Activated CD8-positive, alpha-beta T cell treated with anti-CD3 and anti-CD28 coated beads for 36 hours (primary cell): ENCODE results near the gene ATOH8. TPM values are rescaled to one million over a fixed set of nuclear protein-coding genes. Genes with fewer than 3 reads are reported as not detected.
"Not testable (repeated sequence)": the region's sequence is repeated elsewhere in the genome, so short reads cannot be mapped to it uniquely, and the experiment has no call there.

Experiments used
- ATAC-seq: fragments of 200-7000 bp; cut with Tn5 transposase; one replicate; pipeline ENCODE4 v1.10.0; 2021; ENCODE audit warnings: mild to moderate bottlenecking, moderate library complexity
- CTCF ChIA-PET: fragments of 350-600 bp; sonication (Branson Sonifier 250); formaldehyde crosslinking; loops from one replicate; lab custom pipeline; 2021; ENCODE audit warnings: antibody characterized with exemption; lab: Charles Lee
- POLR2A ChIA-PET: fragments of 350-600 bp; sonication (Branson Sonifier 250); formaldehyde crosslinking; loops from one replicate; lab custom pipeline; 2021; ENCODE audit warnings: antibody characterized with exemption; lab: Charles Lee
- DNase-seq: peaks from one replicate; pipeline ENCODE4 v3.0.0-alpha.2; 2020
- H3K27ac Mint-ChIP-seq: one replicate; pipeline ENCODE4 v1.8.0; 2021; ENCODE audit warnings: mild to moderate bottlenecking, mixed read lengths
- H3K27me3 Mint-ChIP-seq: one replicate; pipeline ENCODE4 v1.8.0; 2021; ENCODE audit warnings: mixed read lengths
- H3K36me3 Mint-ChIP-seq: one replicate; pipeline ENCODE4 v1.8.0; 2021; ENCODE audit warnings: low read depth, mixed read lengths
- H3K4me1 Mint-ChIP-seq: one replicate; pipeline ENCODE4 v1.8.0; 2021; ENCODE audit warnings: low read depth, mixed read lengths
- H3K4me3 Mint-ChIP-seq: one replicate; pipeline ENCODE4 v1.8.0; 2021; ENCODE audit warnings: mild to moderate bottlenecking, moderate library complexity, mixed read lengths
- H3K9me3 Mint-ChIP-seq: one replicate; pipeline ENCODE4 v1.8.0; 2021; ENCODE audit warnings: mixed read lengths
- intact Hi-C: fragments of 100-400 bp; cut with micrococcal nuclease; formaldehyde crosslinking; loops from one replicate; pipeline ENCODE4 v1.10.0; 2022
- microRNA-seq: library from miRNA; unstranded; fragments of <30 nt; microRNA quantifications from one replicate; pipeline ENCODE4 v1.2.0, GENCODE V29; 2022; ENCODE audit warnings: borderline microRNAs expressed, borderline replicate concordance
- total RNA-seq, 2 experiments: library from RNA; stranded (reverse); gene quantifications; one replicate each; pipeline ENCODE4 v1.2.3, GENCODE V29; 2021
- TF ChIP-seq, protein P1 (sequence below): fragments of 200-600 bp; IDR thresholded peaks from one replicate; pipeline ENCODE4 v1.8.0; 2022; ENCODE audit warnings: antibody characterized with exemption, mild to moderate bottlenecking

Gene ATOH8
- total RNA-seq, 2 experiments from 2014 or later, result not detected

DNA sequence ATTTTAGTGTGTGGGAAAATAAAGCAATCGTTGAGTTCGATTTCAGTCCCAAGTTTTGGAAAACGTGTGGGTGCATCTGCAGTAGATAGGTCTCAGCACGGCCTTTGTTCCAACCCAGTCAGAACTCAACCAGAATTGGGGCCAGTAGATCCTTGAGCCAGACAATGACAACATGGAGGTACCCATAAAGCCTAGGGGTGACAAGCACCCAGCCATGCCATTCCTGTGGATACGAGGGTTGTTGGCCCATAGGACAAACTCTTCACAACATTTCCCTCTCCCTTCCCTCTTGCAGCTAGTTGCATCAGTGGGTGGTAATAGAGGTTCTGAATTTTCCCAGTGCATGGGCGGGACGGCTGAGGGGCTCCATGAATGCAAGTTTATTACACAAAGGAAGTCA is 74.9 kb downstream of the ATOH8 start:
- POLR2A ChIA-PET, result interaction anchor here (1.5 kb wide), 1 partner anchor 39 kb away, joined by 3 read pairs; no protein-coding TSS in a partner anchor
- no peak for DNase-seq
- CTCF ChIA-PET, result interaction anchor here (0.6 to 10.7 kb wide), 5 partner anchors 31 to 338 kb away, joined by 3 to 186 read pairs (median 4); partner anchors contain the start of gene ST3GAL5

DNA sequence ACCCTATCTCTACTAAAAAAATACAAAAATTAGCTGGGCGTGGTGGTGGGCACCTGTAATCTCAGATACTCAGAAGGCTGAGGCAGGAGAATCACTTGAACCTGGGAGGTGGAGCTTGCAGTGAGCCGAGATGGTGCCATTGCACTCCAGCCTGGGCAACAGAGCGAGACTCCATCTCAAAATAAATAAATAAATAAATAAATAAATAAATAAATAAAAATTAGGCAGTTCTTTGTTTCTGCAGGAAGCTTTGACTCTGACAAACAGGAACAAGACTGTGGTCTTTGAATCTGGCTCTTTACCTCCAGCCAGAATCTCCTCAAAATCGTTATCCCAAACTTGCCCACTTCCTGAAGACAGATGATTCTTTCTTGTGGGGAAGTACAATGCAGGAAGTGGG is 75.6 kb downstream of the ATOH8 start:
- POLR2A ChIA-PET, result interaction anchor here (1.5 to 2.2 kb wide), 2 partner anchors 38 to 59 kb away, joined by 3 to 10 read pairs; partner anchors contain the start of gene ST3GAL5
- H3K27ac Mint-ChIP-seq, H3K36me3 Mint-ChIP-seq, H3K27me3 Mint-ChIP-seq, H3K9me3 Mint-ChIP-seq, H3K4me3 Mint-ChIP-seq, DNase-seq, ATAC-seq: not testable (repeated sequence)
- intact Hi-C loops, result loop anchor here (5.0 kb wide), 2 partner anchors 58 to 208 kb away; partner anchors contain the start of gene ST3GAL5
- CTCF ChIA-PET, result interaction anchor here (7.1 to 10.7 kb wide), 2 partner anchors 58 to 251 kb away, joined by 129 to 186 read pairs; partner anchors contain the start of gene ST3GAL5
- H3K4me1 Mint-ChIP-seq, result peaks cover 28% of the 10 kb centered on the region

More for the DNA sequence above, 74.9 kb downstream of the ATOH8 start:
- no peak overlapping the region for H3K27ac Mint-ChIP-seq
- ATAC-seq, result no peak
- intact Hi-C loops, result loop anchor here (5.0 kb wide), 2 partner anchors 59 to 209 kb away; partner anchors contain the start of gene ST3GAL5
- H3K4me1 Mint-ChIP-seq, result peaks cover 28% of the 10 kb centered on the region
- H3K36me3 Mint-ChIP-seq, result no peaks in the 10 kb centered on the region
- H3K27me3 Mint-ChIP-seq, result peaks cover 2% of the 10 kb centered on the region
- H3K9me3 Mint-ChIP-seq, result no peaks in the 10 kb centered on the region
- no peak overlapping the region for H3K4me3 Mint-ChIP-seq
- TF ChIP-seq, protein P1, sequence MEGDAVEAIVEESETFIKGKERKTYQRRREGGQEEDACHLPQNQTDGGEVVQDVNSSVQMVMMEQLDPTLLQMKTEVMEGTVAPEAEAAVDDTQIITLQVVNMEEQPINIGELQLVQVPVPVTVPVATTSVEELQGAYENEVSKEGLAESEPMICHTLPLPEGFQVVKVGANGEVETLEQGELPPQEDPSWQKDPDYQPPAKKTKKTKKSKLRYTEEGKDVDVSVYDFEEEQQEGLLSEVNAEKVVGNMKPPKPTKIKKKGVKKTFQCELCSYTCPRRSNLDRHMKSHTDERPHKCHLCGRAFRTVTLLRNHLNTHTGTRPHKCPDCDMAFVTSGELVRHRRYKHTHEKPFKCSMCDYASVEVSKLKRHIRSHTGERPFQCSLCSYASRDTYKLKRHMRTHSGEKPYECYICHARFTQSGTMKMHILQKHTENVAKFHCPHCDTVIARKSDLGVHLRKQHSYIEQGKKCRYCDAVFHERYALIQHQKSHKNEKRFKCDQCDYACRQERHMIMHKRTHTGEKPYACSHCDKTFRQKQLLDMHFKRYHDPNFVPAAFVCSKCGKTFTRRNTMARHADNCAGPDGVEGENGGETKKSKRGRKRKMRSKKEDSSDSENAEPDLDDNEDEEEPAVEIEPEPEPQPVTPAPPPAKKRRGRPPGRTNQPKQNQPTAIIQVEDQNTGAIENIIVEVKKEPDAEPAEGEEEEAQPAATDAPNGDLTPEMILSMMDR, result no peak

DNA sequence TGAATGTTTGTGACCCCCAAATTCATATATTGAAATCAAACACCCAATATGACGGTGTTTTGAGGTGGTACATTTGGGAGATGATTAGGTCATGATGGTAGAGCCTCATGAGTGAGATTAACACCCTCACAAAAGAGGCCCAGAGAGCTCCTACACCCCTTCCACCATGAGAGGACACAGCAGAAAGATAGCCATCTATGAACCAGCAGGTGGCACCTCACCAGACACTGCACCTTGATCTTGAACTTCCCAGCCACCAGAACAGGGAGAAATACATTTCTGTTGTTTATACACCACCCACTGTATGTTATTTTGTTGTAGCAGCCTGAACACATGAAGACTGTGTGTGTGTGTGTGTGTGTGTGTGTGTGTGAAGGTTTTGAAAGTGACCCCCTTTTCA is 76.9 kb downstream of the ATOH8 start:
- Mint-ChIP-seq H3K27ac (no peak overlapping the region), H3K4me1 (peaks cover 28% of the 10 kb centered on the region), H3K9me3 (no peaks in the 10 kb centered on the region), H3K36me3 (no peaks in the 10 kb centered on the region), H3K27me3 (peaks cover 2% of the 10 kb centered on the region), H3K4me3 (no peak overlapping the region)
- intact Hi-C loops, result no loop called here
- CTCF ChIA-PET, result interaction anchor here (0.8 to 10.7 kb wide), 15 partner anchors 13 to 249 kb away, joined by 3 to 186 read pairs (median 4); partner anchors contain the start of gene ST3GAL5
- POLR2A ChIA-PET, result interaction anchor here (1.6 to 2.2 kb wide), 2 partner anchors 9 to 57 kb away, joined by 6 to 10 read pairs; partner anchors contain the start of gene ST3GAL5
- ATAC-seq (peak; percentile 47), DNase-seq (peak; percentile 29)
- TF ChIP-seq, protein P1, result peak; percentile 17

DNA sequence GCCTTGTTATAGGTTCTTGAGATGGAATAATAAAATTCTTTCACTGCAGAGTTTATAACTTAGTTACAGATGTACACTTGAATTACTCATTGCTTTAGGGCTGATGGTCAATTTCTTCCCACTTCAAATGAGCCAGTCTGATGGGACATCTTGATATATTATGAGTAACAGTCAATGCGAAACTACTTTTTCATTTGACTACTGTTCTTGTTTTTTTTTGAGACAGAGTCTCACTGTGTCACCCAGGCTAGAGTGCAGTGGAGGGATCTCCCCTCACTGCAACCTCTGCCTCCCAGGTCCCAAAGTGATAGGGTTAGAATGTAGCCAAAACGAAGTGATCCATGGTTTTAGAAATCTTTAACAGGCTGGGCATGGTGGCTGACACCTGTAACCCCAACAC is 77.9 kb downstream of the ATOH8 start:
- ATAC-seq (peak; percentile 32), DNase-seq (no peak)
- Mint-ChIP-seq H3K4me3 (no peak overlapping the region), H3K9me3 (no peaks in the 10 kb centered on the region), H3K27ac (no peak overlapping the region), H3K4me1 (peaks cover 28% of the 10 kb centered on the region), H3K27me3 (peaks cover 2% of the 10 kb centered on the region), H3K36me3 (no peaks in the 10 kb centered on the region)
- CTCF ChIA-PET, result interaction anchor here (0.7 to 10.7 kb wide), 11 partner anchors 11 to 248 kb away, joined by 3 to 186 read pairs (median 6); partner anchors contain the start of gene ST3GAL5
- POLR2A ChIA-PET, result interaction anchor here (0.6 to 2.2 kb wide), 5 partner anchors 8 to 802 kb away, joined by 3 to 10 read pairs (median 3); partner anchors contain the start of gene ST3GAL5
- TF ChIP-seq, protein P1, result no peak
- intact Hi-C loops, result no loop called here

DNA sequence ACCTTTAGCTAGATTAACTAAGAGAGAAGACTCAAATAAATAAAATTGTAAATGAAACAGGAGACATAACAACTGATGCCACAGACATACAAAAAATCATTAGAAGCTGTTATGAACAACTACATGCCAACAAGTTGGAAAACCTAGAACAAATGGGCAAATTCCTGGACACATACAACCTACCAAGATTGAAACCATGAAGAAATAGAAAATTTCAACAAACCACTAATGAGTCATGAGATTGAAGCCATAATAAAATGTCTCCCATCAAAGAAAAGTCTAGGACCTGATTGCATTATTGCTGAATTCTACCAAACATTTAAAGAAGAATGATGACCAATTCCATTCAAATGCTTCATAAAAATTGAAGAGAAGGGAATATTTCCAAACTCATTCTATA is 80.7 kb downstream of the ATOH8 start:
- intact Hi-C loops, result no loop called here
- no peak for ATAC-seq
- no peak overlapping the region for H3K27ac Mint-ChIP-seq
- TF ChIP-seq, protein P1, result no peak
- peaks cover 18% of the 10 kb centered on the region for H3K4me1 Mint-ChIP-seq
- no peaks in the 10 kb centered on the region for H3K27me3 Mint-ChIP-seq
- ChIA-PET CTCF (interaction anchor here (1.1 kb wide), 1 partner anchor 54 kb away, joined by 7 read pairs; the partner anchor contains the start of gene ST3GAL5), POLR2A (no interaction called here)
- no peaks in the 10 kb centered on the region for H3K9me3 Mint-ChIP-seq
- no peak overlapping the region for H3K4me3 Mint-ChIP-seq
- DNase-seq, result no peak
- peaks cover 1% of the 10 kb centered on the region for H3K36me3 Mint-ChIP-seq

Small RNA genes lying within 50 kb of the gene (microRNA-seq; reads per million reads assigned to microRNA genes)
- gene MIR6071, result not detected

Other genes with a start within 250 kb of the ATOH8 start
- 100 to 1,000 TPM; 276 to 282 TPM for gene MAT2A, start 214.8 kb upstream of the ATOH8 start, total RNA-seq
- 10 to 100 TPM; 14.6 to 16.7 TPM for gene GGCX, start 192.5 kb upstream of the ATOH8 start, total RNA-seq
- gene VAMP8, start 176.4 kb upstream of the ATOH8 start, total RNA-seq, result 10 to 100 TPM; 84.5 to 91.1 TPM
- gene VAMP5, start 169.6 kb upstream of the ATOH8 start, total RNA-seq, result 10 to 100 TPM; 28.0 to 29.4 TPM
- 100 to 1,000 TPM; 112 to 117 TPM for gene RNF181, start 158.2 kb upstream of the ATOH8 start, total RNA-seq
- 1 to 10 TPM; 1.0 to 1.2 TPM for gene TMEM150A, start 151.3 kb upstream of the ATOH8 start, total RNA-seq
- gene C2orf68, start 141.9 kb upstream of the ATOH8 start, total RNA-seq, result 10 to 100 TPM; 25.4 to 29.1 TPM
- gene USP39, start 137.8 kb upstream of the ATOH8 start, total RNA-seq, result 10 to 100 TPM; 86.0 to 86.8 TPM
- gene SFTPB, start 85.8 kb upstream of the ATOH8 start, total RNA-seq, result not detected
- gene GNLY, start 59.6 kb upstream of the ATOH8 start, total RNA-seq, result 10 to 100 TPM; 46.7 to 52.6 TPM
- gene ST3GAL5, start 135.0 kb downstream of the ATOH8 start, total RNA-seq, result 10 to 100 TPM; 21.1 to 21.5 TPM